ENCODE data around the gene KHK. TPM values are rescaled to one million over a fixed set of nuclear protein-coding genes. Genes with fewer than 3 reads are reported as not detected.
A peak's percentile ranks its signal among the peaks of the same experiment; 100 is the strongest.

KHK gene
- total RNA-seq, 1 donor from 2014 or later, result 5.1 TPM

DNA sequence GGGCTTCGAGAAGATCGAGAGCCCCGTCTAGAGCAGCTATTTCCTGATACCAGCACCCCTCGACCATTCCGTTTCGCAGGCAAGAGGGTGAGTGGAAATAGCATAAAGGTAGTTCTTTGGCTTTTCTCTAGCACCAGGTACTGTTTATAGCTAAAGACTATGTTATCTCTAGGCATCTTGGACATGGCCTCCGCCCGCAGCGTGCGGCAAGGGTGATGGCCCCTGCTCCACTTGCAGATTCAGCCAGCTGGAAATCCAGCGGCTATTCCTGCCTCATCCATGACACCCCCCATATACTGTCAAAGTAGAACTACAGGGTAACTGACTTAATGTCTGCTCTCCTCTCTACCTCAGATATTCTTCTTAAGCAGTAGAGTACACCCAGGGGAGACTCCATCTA lies 31.9 kb upstream of the KHK start:
- intact Hi-C loops (cut with DNase I), result no loop called here

DNA sequence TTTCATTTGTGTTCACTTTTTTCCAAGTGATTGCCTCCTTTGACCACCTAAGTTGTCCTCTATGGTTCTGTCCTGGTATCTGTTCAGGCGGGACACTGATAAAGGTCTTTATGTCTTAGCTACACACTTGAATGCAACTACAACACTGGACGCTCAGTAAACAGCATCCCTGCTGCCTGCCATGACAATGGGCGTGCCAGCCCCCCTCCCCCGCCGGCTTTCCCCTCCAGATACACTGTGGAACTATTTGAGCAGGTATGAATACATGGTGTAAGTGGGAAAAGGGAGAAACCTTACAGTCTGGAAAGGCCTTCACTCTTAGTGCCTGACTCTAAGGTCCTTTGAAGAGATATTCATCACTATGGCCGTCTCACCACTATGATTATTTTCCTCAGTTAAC lies 29.4 kb upstream of the KHK start:
- intact Hi-C loops (cut with DNase I), result no loop called here
- DNase-seq, result no peak
- ATAC-seq, result no peak

More for the DNA sequence above, 31.9 kb upstream of the KHK start:
- TF ChIP-seq, protein P1, sequence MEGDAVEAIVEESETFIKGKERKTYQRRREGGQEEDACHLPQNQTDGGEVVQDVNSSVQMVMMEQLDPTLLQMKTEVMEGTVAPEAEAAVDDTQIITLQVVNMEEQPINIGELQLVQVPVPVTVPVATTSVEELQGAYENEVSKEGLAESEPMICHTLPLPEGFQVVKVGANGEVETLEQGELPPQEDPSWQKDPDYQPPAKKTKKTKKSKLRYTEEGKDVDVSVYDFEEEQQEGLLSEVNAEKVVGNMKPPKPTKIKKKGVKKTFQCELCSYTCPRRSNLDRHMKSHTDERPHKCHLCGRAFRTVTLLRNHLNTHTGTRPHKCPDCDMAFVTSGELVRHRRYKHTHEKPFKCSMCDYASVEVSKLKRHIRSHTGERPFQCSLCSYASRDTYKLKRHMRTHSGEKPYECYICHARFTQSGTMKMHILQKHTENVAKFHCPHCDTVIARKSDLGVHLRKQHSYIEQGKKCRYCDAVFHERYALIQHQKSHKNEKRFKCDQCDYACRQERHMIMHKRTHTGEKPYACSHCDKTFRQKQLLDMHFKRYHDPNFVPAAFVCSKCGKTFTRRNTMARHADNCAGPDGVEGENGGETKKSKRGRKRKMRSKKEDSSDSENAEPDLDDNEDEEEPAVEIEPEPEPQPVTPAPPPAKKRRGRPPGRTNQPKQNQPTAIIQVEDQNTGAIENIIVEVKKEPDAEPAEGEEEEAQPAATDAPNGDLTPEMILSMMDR (IDR thresholded peaks at IDR 0.05), result no peak
- Histone ChIP-seq H3K36me3 (peaks cover 59% of the 10 kb centered on the region), H3K4me3 (no peak overlapping the region), H3K9me3 (no peaks in the 10 kb centered on the region), H3K27ac (no peak overlapping the region), H3K4me1 (peaks cover 8% of the 10 kb centered on the region), H3K27me3 (ENCODE audit: low read depth) (no peaks in the 10 kb centered on the region)
- DNase-seq (no peak), ATAC-seq (no peak)

DNA sequence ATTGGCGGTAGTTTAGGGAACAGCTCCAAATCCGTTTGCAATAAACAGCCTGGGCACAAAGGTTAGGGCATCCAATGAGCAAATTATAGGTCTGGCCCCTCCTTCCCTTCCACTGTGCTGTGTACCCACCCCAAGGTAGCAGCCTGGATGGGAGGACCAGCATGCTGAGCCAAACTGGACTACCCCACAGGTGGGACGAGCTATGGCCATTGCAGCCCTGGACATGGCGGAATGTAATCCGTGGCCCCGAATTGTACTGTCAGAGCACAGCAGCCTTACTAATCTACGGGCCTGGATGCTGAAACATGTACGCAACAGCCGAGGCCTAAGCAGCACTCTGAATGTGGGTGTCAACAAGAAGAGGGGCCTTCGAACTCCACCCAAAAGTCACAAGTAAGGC lies 28.4 kb upstream of the KHK start:
- DNase-seq (no peak), ATAC-seq (peak in 1 of 2 donors; percentile 19)
- Histone ChIP-seq H3K27me3 (ENCODE audit: low read depth) (no peaks in the 10 kb centered on the region), H3K4me3 (no peak overlapping the region), H3K9me3 (no peaks in the 10 kb centered on the region), H3K36me3 (peaks cover 66% of the 10 kb centered on the region), H3K27ac (no peak overlapping the region), H3K4me1 (no peaks in the 10 kb centered on the region)
- TF ChIP-seq, protein P1 (IDR thresholded peaks at IDR 0.05), result no peak
- intact Hi-C loops (cut with DNase I), result no loop called here

More for the DNA sequence above, 29.4 kb upstream of the KHK start:
- H3K4me1 ChIP-seq, result peaks cover 2% of the 10 kb centered on the region
- H3K9me3 ChIP-seq, result no peaks in the 10 kb centered on the region
- no peak overlapping the region for H3K27ac ChIP-seq
- no peak overlapping the region for H3K4me3 ChIP-seq
- TF ChIP-seq, protein P1 (IDR thresholded peaks at IDR 0.05), result no peak
- peaks cover 66% of the 10 kb centered on the region for H3K36me3 ChIP-seq
- no peaks in the 10 kb centered on the region for H3K27me3 ChIP-seq (ENCODE audit: low read depth)

DNA sequence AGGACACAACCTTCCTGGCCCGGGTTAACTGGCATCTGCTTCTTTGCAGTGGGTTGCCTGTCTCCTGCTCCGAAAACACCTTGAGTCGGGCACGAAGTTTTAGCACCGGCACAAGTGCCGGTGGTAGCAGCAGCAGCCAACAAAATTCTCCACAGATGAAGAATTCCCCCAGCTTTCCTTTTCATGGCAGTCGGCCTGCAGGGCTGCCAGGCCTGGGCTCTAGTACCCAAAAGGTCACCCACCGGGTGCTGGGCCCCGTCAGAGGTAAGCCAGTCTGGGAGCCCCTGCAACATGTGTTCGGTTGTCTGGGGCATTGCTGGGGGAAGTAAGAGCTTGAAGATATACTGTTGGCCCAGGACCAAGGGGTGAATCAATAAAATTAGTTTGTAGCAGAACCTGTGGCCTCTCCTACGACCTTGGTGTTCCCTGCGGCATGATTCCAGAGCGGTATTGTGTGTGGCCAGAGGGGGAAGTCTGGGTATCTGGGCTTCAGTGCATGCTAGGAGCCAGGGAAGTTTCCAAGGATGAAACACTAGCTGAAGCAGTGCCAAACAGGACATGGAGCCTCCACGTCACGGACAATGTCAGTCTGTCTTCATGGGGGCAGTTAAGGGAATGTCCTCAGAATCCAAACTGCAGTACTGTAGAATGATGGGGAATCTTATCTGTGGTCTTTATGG lies 27.3 kb upstream of the KHK start:
- ATAC-seq (no peak), DNase-seq (no peak)
- TF ChIP-seq, protein P1 (IDR thresholded peaks at IDR 0.05), result no peak
- Histone ChIP-seq H3K27ac (no peak overlapping the region), H3K27me3 (ENCODE audit: low read depth) (no peaks in the 10 kb centered on the region), H3K4me1 (peaks cover 7% of the 10 kb centered on the region), H3K36me3 (peaks cover 58% of the 10 kb centered on the region), H3K4me3 (no peak overlapping the region), H3K9me3 (no peaks in the 10 kb centered on the region)
- intact Hi-C loops (cut with DNase I), result no loop called here

DNA sequence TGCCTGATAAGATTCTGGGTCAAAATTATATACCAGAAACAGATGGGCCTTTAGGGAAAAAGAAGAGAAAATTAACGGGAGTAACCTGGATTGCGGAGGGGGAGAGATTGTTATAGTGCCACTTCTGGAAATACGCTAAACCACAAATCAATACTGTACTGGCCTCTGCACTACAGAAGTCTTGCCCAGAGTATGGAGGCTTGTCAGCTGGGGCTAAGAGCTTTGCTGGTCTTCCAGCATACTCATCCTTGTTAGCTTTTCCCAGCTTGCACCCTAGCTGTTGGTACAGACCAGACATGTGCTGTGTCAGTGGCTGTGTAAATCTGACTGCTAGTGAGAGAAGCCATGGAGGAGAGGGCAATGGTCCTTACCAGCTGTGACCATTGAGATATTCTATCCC lies 26.2 kb upstream of the KHK start:
- intact Hi-C loops (cut with DNase I), result no loop called here
- Histone ChIP-seq H3K27me3 (ENCODE audit: low read depth) (no peaks in the 10 kb centered on the region), H3K27ac (no peak overlapping the region), H3K9me3 (no peaks in the 10 kb centered on the region), H3K4me1 (peaks cover 7% of the 10 kb centered on the region), H3K4me3 (no peak overlapping the region), H3K36me3 (peaks cover 55% of the 10 kb centered on the region)
- TF ChIP-seq, protein P1 (IDR thresholded peaks at IDR 0.05), result no peak
- DNase-seq (no peak), ATAC-seq (no peak)
